Body of pancreas (tissue), 4 donors: ENCODE data around the gene CAMK1D.

Experiments
- POLR2A ChIP-seq, 3 donors: fragments of 450-650 bp; IDR thresholded peaks; one replicate each; pipeline ENCODE4 v1.6.1; 2016; ENCODE audit warnings: antibody characterized with exemption in 3 of 3, mild to moderate bottlenecking in 2 of 3
- TF ChIP-seq, protein P1 (sequence below), 7 experiments: fragments of 450-650 bp in 4 of 7; fragments of 200-600 bp in 3 of 7; sonication (generic) in 3 of 7; IDR thresholded peaks; one replicate each; pipeline ENCODE4 v1.5.1; 2016 to 2019; ENCODE audit warnings: antibody characterized with exemption in 7 of 7

GRCh38 chr10:12637649-12638048 lies 288.3 kb downstream of the CAMK1D start:
- TF ChIP-seq, protein P1, sequence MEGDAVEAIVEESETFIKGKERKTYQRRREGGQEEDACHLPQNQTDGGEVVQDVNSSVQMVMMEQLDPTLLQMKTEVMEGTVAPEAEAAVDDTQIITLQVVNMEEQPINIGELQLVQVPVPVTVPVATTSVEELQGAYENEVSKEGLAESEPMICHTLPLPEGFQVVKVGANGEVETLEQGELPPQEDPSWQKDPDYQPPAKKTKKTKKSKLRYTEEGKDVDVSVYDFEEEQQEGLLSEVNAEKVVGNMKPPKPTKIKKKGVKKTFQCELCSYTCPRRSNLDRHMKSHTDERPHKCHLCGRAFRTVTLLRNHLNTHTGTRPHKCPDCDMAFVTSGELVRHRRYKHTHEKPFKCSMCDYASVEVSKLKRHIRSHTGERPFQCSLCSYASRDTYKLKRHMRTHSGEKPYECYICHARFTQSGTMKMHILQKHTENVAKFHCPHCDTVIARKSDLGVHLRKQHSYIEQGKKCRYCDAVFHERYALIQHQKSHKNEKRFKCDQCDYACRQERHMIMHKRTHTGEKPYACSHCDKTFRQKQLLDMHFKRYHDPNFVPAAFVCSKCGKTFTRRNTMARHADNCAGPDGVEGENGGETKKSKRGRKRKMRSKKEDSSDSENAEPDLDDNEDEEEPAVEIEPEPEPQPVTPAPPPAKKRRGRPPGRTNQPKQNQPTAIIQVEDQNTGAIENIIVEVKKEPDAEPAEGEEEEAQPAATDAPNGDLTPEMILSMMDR (IDR thresholded peaks at IDR 0.05): no peak
- TF ChIP-seq POLR2A (IDR thresholded peaks at IDR 0.05): no peak
